ENCODE data around the gene CNOT4. TPM values are rescaled to one million over a fixed set of nuclear protein-coding genes. Genes with fewer than 3 reads are reported as not detected.

Gene CNOT4
- total RNA-seq, 2 experiments from 2014 or later: 21.9 to 24.6 TPM

GRCh38 chr7:135537453-135537852 is 27.6 kb upstream of the CNOT4 start:
- Mint-ChIP-seq H3K4me3 (no peak overlapping the region), H3K27me3 (peaks cover 18% of the 10 kb centered on the region), H3K27ac (no peak overlapping the region), H3K4me1 (no peaks in the 10 kb centered on the region), H3K9me3 (no peaks in the 10 kb centered on the region), H3K36me3 (ENCODE audit: low read depth) (no peaks in the 10 kb centered on the region)
- no peak for DNase-seq
- ChIA-PET POLR2A (no interaction called here), CTCF (no interaction called here)

GRCh38 chr7:135536150-135536549 is 26.2 kb upstream of the CNOT4 start:
- no peak overlapping the region for H3K27ac Mint-ChIP-seq
- no peak for DNase-seq
- no peaks in the 10 kb centered on the region for H3K4me1 Mint-ChIP-seq
- no peaks in the 10 kb centered on the region for H3K36me3 Mint-ChIP-seq (ENCODE audit: low read depth)
- peaks cover 20% of the 10 kb centered on the region for H3K27me3 Mint-ChIP-seq
- ChIA-PET POLR2A (no interaction called here), CTCF (no interaction called here)
- H3K9me3 Mint-ChIP-seq: no peaks in the 10 kb centered on the region
- H3K4me3 Mint-ChIP-seq: no peak overlapping the region

GRCh38 chr7:135527025-135527424 is 17.1 kb upstream of the CNOT4 start:
- DNase-seq: no peak
- Mint-ChIP-seq H3K27ac (no peak overlapping the region), H3K4me3 (no peak overlapping the region), H3K27me3 (peaks cover 7% of the 10 kb centered on the region), H3K9me3 (no peaks in the 10 kb centered on the region), H3K4me1 (no peaks in the 10 kb centered on the region), H3K36me3 (ENCODE audit: low read depth) (no peaks in the 10 kb centered on the region)
- ChIA-PET POLR2A (no interaction called here), CTCF (no interaction called here)

GRCh38 chr7:135525426-135525825 is 15.5 kb upstream of the CNOT4 start:
- Mint-ChIP-seq H3K36me3 (ENCODE audit: low read depth) (no peaks in the 10 kb centered on the region), H3K4me1 (no peaks in the 10 kb centered on the region), H3K27ac (no peak overlapping the region), H3K27me3 (peaks cover 5% of the 10 kb centered on the region), H3K9me3 (no peaks in the 10 kb centered on the region), H3K4me3 (no peak overlapping the region)
- DNase-seq: no peak
- ChIA-PET CTCF (no interaction called here), POLR2A (no interaction called here)

GRCh38 chr7:135523146-135523545 is 13.2 kb upstream of the CNOT4 start:
- Mint-ChIP-seq H3K27ac (no peak overlapping the region), H3K4me3 (no peak overlapping the region), H3K4me1 (no peaks in the 10 kb centered on the region), H3K27me3 (no peaks in the 10 kb centered on the region), H3K9me3 (no peaks in the 10 kb centered on the region), H3K36me3 (ENCODE audit: low read depth) (no peaks in the 10 kb centered on the region)
- ChIA-PET POLR2A (no interaction called here), CTCF (interaction anchor here (1.4 kb wide), 1 partner anchor 122 kb away, joined by 3 read pairs; no protein-coding TSS in a partner anchor)
- DNase-seq: no peak

- no peaks in the 10 kb centered on the region for H3K36me3 Mint-ChIP-seq (ENCODE audit: low read depth)
- ChIA-PET POLR2A (no interaction called here), CTCF (interaction anchor here (1.4 kb wide), 1 partner anchor 123 kb away, joined by 3 read pairs; no protein-coding TSS in a partner anchor)
- no peak for DNase-seq
- no peak overlapping the region for H3K4me3 Mint-ChIP-seq
- no peaks in the 10 kb centered on the region for H3K27me3 Mint-ChIP-seq
- H3K27ac Mint-ChIP-seq: no peak overlapping the region
- H3K9me3 Mint-ChIP-seq: no peaks in the 10 kb centered on the region
- no peaks in the 10 kb centered on the region for H3K4me1 Mint-ChIP-seq
Measured at GRCh38 chr7:135522509-135522908, 12.6 kb upstream of the CNOT4 start.

GRCh38 chr7:135519871-135520270 is 10.0 kb upstream of the CNOT4 start:
- Mint-ChIP-seq H3K9me3 (no peaks in the 10 kb centered on the region), H3K27ac (no peak overlapping the region), H3K27me3 (no peaks in the 10 kb centered on the region), H3K4me3 (no peak overlapping the region), H3K36me3 (ENCODE audit: low read depth) (no peaks in the 10 kb centered on the region), H3K4me1 (no peaks in the 10 kb centered on the region)
- CTCF ChIA-PET: interaction anchor here (0.7 to 1.1 kb wide), 2 partner anchors 32 to 99 kb away, joined by 3 to 4 read pairs; no protein-coding TSS in a partner anchor
- POLR2A ChIA-PET: no interaction called here
- no peak for DNase-seq

- no peak overlapping the region for H3K4me3 Mint-ChIP-seq
- no peaks in the 10 kb centered on the region for H3K27me3 Mint-ChIP-seq
- DNase-seq: no peak
- H3K27ac Mint-ChIP-seq: no peak overlapping the region
- no peaks in the 10 kb centered on the region for H3K36me3 Mint-ChIP-seq (ENCODE audit: low read depth)
- H3K9me3 Mint-ChIP-seq: no peaks in the 10 kb centered on the region
- no peaks in the 10 kb centered on the region for H3K4me1 Mint-ChIP-seq
- CTCF ChIA-PET: interaction anchor here (0.7 to 1.1 kb wide), 2 partner anchors 32 to 100 kb away, joined by 3 to 4 read pairs; no protein-coding TSS in a partner anchor
- POLR2A ChIA-PET: no interaction called here
Measured at GRCh38 chr7:135519233-135519688, 9.4 kb upstream of the CNOT4 start.

- CTCF ChIA-PET: interaction anchor here (1.1 kb wide), 1 partner anchor 33 kb away, joined by 3 read pairs; no protein-coding TSS in a partner anchor
- DNase-seq: no peak
- no peaks in the 10 kb centered on the region for H3K4me1 Mint-ChIP-seq
- no peaks in the 10 kb centered on the region for H3K36me3 Mint-ChIP-seq (ENCODE audit: low read depth)
- H3K27me3 Mint-ChIP-seq: no peaks in the 10 kb centered on the region
- H3K9me3 Mint-ChIP-seq: no peaks in the 10 kb centered on the region
- no peak overlapping the region for H3K4me3 Mint-ChIP-seq
- no peak overlapping the region for H3K27ac Mint-ChIP-seq
- POLR2A ChIA-PET: no interaction called here
Measured at GRCh38 chr7:135518748-135519147, 8.8 kb upstream of the CNOT4 start.

GRCh38 chr7:135517060-135517459 is 7.2 kb upstream of the CNOT4 start:
- Mint-ChIP-seq H3K27ac (no peak overlapping the region), H3K9me3 (no peaks in the 10 kb centered on the region), H3K36me3 (ENCODE audit: low read depth) (no peaks in the 10 kb centered on the region), H3K4me1 (no peaks in the 10 kb centered on the region), H3K27me3 (no peaks in the 10 kb centered on the region), H3K4me3 (no peak overlapping the region)
- ChIA-PET POLR2A (no interaction called here), CTCF (no interaction called here)
- no peak for DNase-seq

- H3K4me3 Mint-ChIP-seq: no peak overlapping the region
- no peaks in the 10 kb centered on the region for H3K27me3 Mint-ChIP-seq
- H3K36me3 Mint-ChIP-seq (ENCODE audit: low read depth): no peaks in the 10 kb centered on the region
- H3K27ac Mint-ChIP-seq: no peak overlapping the region
- DNase-seq: no peak
- no peaks in the 10 kb centered on the region for H3K4me1 Mint-ChIP-seq
- POLR2A ChIA-PET: no interaction called here
- no peaks in the 10 kb centered on the region for H3K9me3 Mint-ChIP-seq
- CTCF ChIA-PET: interaction anchor here (0.7 kb wide), 1 partner anchor 84 kb away, joined by 3 read pairs; no protein-coding TSS in a partner anchor
Measured at GRCh38 chr7:135514856-135515255, 5.0 kb upstream of the CNOT4 start.

GRCh38 chr7:135512135-135512887 is 2.4 kb upstream of the CNOT4 start:
- H3K4me3 Mint-ChIP-seq: no peak overlapping the region
- no peak overlapping the region for H3K27ac Mint-ChIP-seq
- CTCF ChIA-PET: no interaction called here
- H3K9me3 Mint-ChIP-seq: no peaks in the 10 kb centered on the region
- H3K36me3 Mint-ChIP-seq (ENCODE audit: low read depth): peaks cover 2% of the 10 kb centered on the region
- POLR2A ChIA-PET: no interaction called here
- H3K27me3 Mint-ChIP-seq: no peaks in the 10 kb centered on the region
- DNase-seq: peak; percentile 22
- H3K4me1 Mint-ChIP-seq: peaks cover 9% of the 10 kb centered on the region

- DNase-seq: no peak
Measured at GRCh38 chr7:135510592-135511183, 786 bp upstream of the CNOT4 start.

More at GRCh38 chr7:135510592-135511183, 786 bp upstream of the CNOT4 start:
- Mint-ChIP-seq H3K4me1 (peaks cover 15% of the 10 kb centered on the region), H3K27me3 (no peaks in the 10 kb centered on the region), H3K9me3 (no peaks in the 10 kb centered on the region), H3K36me3 (ENCODE audit: low read depth) (peaks cover 2% of the 10 kb centered on the region), H3K4me3 (no peak overlapping the region), H3K27ac (no peak overlapping the region)
- ChIA-PET CTCF (interaction anchor here (0.9 to 1.3 kb wide), 4 partner anchors 60 to 230 kb away, joined by 4 to 7 read pairs (median 4); no protein-coding TSS in a partner anchor), POLR2A (interaction anchor here (1.4 kb wide), 1 partner anchor 47 kb away, joined by 5 read pairs; the partner anchor contains the start of gene NUP205)

All from activated CD4-positive, alpha-beta memory T cell treated with anti-CD3 and anti-CD28 coated beads, Interleukin-2, amount 10 ng/mL, durations not matched to agents 7 days and 5 days (primary cell).